Mesodermal cell (in vitro differentiated cells): ENCODE data around the gene PRTN3.
"Not testable (repeated sequence)": the region's sequence is repeated elsewhere in the genome, so short reads cannot be mapped to it uniquely, and the experiment has no call there.

Experiments used
- H3K27ac ChIP-seq: 2 replicates; pipeline ENCODE4 v1.7.0; 2013; ENCODE audit warnings: mild to moderate bottlenecking, low read depth, low read length, moderate library complexity; ENCODE audit not compliant: severe bottlenecking
- H3K36me3 ChIP-seq: 2 replicates; pipeline ENCODE4 v1.7.1; 2013; ENCODE audit warnings: mild to moderate bottlenecking, low read length, moderate library complexity; ENCODE audit not compliant: control insufficient read depth, insufficient read depth
- H3K4me1 ChIP-seq: one replicate; pipeline ENCODE4 v1.7.1; 2013; ENCODE audit warnings: mild to moderate bottlenecking, low read length; ENCODE audit not compliant: insufficient read depth, control insufficient read depth, poor library complexity, severe bottlenecking
- H3K4me3 ChIP-seq: 2 replicates; pipeline ENCODE4 v1.7.0; 2013; ENCODE audit warnings: low read length, control low read depth, mild to moderate bottlenecking; ENCODE audit not compliant: insufficient read depth, poor library complexity, severe bottlenecking; ENCODE audit errors: extremely low read depth
- H3K9me3 ChIP-seq: 2 replicates; pipeline ENCODE4 v1.7.1; 2013; ENCODE audit warnings: mild to moderate bottlenecking, low read length, moderate library complexity; ENCODE audit not compliant: control insufficient read depth
- WGBS, 2 experiments: methylation state at CpG; one replicate each; pipeline ENCODE4 v1.1.5; 2013; ENCODE audit warnings: missing lambda C conversion rate in 2 of 2; ENCODE audit not compliant: insufficient coverage in 2 of 2; 5-methylcytosine and 5-hydroxymethylcytosine counted together

The PRTN3 gene

DNA sequence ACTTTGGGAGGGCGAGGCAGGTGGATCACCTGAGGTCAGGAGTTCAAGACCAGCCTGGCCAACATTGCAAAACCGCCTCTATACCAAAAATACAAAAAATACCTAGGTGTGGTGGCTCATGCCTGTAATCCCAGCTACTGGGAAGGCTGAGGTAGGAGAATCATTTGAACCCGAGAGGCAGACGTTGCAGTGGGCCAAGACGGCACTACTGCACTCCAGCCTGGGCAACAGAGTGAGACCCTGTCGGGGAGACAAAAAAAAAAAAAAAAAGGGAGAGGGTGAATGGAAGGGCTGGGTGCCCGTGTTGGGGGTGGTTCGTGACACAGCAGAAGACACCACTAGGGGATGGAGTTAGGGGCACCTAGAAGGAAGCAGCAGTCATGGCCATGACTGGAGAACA, 29.5 kb downstream of the PRTN3 start:
- Histone ChIP-seq H3K27ac (no peak overlapping the region), H3K4me1 (peaks cover 10% of the 10 kb centered on the region), H3K36me3 (peaks cover 42% of the 10 kb centered on the region), H3K4me3 (no peak overlapping the region), H3K9me3 (no peaks in the 10 kb centered on the region)
- 92 to 97% methylated on average over 5 to 7 of the region's 8 CpGs for WGBS, 2 experiments

DNA sequence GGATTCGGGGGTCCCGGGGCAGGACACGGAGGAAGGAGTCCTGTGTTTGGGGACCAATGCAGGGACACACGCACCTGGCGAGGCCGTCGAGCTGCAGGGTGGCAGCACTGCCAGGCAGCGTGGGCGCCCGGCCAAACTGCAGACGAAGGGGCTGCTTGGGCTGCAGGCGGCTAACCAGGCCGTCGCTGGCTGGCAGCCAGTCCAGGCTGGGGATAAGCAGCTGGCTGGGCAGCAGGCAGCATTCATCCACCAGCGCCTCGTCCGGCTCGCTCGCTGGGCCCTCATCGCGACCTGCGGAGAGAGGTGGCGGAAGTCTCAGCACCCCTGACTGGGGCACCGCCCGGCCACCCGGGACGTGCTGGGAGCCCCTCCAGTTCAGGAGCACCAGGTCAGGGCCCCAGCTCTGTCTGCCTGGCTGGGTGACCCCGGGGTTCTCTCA, 30.2 kb downstream of the PRTN3 start:
- Histone ChIP-seq H3K27ac (no peak overlapping the region), H3K36me3 (peaks cover 49% of the 10 kb centered on the region), H3K4me1 (peaks cover 10% of the 10 kb centered on the region), H3K9me3 (no peaks in the 10 kb centered on the region), H3K4me3 (no peak overlapping the region)
- 91 to 93% methylated on average over 28 of the region's 28 CpGs for WGBS, 2 experiments

DNA sequence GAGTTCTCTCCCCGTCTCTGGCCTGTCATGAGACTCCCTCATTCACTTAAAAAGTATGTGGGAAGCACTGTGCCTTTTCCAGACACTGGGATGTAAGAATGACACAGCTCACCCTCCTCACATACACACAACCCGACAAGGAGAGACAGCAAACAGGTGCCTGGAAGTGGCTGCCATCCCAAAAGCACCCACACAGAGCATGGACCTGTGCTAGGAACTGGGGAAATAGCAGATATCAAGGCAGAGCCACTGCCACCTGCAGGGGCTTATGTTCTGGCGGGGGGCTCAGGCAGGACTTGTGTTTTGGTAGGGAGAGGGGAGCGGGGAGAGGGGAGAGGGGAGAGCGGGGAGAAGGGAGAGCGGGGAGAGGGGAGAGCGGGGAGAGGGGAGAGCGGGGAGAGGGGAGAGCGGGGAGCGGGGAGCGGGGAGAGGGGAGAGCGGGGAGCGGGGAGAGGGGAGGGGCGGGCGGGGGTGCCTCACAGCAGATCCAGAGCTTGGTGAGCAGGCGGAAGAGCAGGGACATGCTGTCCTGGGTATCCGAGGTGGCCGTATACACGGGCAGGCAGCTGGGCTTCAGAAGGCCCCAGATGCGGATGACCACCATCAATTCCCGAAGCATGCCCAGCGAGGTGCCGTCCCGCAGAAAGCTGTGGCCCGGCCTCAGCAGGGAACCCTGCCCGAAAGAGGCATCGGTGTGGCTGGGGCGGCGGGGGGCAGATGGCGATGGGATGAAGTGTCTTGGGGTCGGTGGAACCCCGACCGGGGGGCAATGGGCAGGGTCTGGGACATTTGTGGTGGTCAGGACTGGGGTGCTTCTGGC, 30.9 kb downstream of the PRTN3 start:
- H3K27ac ChIP-seq: peak overlapping the region; percentile 29
- 40 to 73% methylated on average over 11 to 17 of the region's 33 CpGs for WGBS, 2 experiments
- peaks cover 54% of the 10 kb centered on the region for H3K36me3 ChIP-seq
- H3K9me3 ChIP-seq: no peaks in the 10 kb centered on the region
- H3K4me1 ChIP-seq: peaks cover 10% of the 10 kb centered on the region
- H3K4me3 ChIP-seq: no peak overlapping the region

DNA sequence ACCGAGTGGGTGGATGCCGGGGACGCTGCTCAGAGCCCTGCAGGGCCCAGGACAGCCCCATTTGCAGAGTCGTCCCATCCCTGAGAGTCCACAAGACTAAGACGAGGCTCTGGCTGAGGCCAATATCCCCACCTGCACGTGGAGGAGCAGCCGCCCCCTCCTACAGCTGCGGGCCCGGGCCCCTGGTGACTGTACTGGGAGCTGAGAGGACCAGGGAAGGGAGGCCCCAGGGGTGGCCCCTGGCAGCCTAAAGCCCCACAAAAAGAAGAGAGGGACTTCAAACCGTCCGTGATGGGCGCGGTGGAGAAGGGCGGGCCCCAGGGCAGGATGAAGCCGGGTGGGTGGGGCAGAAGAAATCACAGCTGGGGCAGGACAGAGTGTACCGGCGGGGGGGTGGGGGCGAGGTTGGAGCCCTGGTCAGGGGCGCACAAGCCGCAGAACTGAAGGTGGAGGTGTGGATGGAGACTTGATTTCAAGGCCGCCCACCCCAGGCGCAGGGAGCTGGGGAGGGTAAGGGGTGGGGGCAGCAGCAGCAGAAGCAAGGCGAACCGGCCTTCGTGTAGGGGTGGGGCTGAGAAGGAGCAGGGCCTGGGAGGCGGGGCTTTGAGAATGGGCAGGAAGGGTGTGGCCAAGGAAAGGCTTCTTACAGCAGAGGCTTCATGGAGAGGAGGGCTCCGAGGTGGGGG, 31.6 kb downstream of the PRTN3 start:
- Histone ChIP-seq H3K27ac (peak overlapping the region; percentile 29), H3K9me3 (no peaks in the 10 kb centered on the region), H3K4me1 (peaks cover 10% of the 10 kb centered on the region), H3K4me3 (no peak overlapping the region), H3K36me3 (peaks cover 57% of the 10 kb centered on the region)
- WGBS, 2 experiments: 52 to 55% methylated on average over 16 to 20 of the region's 27 CpGs

DNA sequence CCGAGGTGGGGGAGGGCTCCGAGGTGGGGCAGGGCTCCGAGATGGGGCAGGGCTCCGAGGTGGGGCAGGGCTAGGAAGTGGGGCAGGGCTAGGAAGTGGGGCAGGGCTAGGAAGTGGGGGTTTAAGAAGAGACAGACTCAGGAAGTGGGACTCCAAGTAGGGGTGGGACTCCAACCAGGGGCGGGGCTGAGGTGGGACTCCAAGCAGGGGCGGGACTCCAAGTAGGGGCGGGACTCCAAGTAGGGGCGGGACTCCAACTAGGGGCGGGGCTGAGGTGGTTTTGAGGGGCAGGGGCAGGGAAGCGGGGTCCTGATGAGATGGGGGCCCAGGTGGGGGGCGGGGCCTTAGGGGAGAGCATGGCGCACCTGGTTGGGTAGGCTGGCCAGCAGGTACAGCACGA, 32.3 kb downstream of the PRTN3 start:
- H3K27ac ChIP-seq: no peak overlapping the region
- H3K9me3 ChIP-seq: no peaks in the 10 kb centered on the region
- H3K4me1 ChIP-seq: peaks cover 10% of the 10 kb centered on the region
- H3K4me3 ChIP-seq: no peak overlapping the region
- WGBS, 2 experiments: 84 to 94% methylated on average over 4 to 5 of the region's 13 CpGs
- peaks cover 54% of the 10 kb centered on the region for H3K36me3 ChIP-seq

DNA sequence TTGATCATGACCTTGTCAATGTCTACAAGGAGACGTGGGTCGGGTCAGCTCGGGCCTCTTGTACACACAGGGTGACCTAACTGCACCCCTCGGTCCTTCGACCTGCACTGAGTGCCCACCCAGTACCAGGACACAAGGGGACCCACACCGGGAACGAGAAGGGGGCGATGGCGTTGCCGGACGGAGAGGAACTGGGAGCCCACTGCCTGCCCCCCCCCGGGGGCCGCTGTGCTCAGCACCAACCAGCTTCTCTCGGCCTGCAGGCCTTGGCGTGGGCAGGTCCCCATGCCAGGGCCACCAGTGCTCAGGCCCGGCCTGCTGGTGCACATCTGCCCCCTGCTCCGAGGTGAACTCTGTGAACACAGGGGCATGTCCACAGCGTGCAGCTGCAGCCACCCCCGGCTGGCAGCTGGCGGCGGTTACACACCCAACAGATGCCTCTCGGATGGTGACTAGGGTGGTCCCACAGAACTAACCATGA, 32.8 kb downstream of the PRTN3 start:
- H3K9me3 ChIP-seq: no peaks in the 10 kb centered on the region
- H3K27ac ChIP-seq: no peak overlapping the region
- H3K4me3 ChIP-seq: no peak overlapping the region
- H3K36me3 ChIP-seq: peaks cover 49% of the 10 kb centered on the region
- H3K4me1 ChIP-seq: peaks cover 10% of the 10 kb centered on the region
- 91 to 95% methylated on average over 19 to 22 of the region's 22 CpGs for WGBS, 2 experiments

DNA sequence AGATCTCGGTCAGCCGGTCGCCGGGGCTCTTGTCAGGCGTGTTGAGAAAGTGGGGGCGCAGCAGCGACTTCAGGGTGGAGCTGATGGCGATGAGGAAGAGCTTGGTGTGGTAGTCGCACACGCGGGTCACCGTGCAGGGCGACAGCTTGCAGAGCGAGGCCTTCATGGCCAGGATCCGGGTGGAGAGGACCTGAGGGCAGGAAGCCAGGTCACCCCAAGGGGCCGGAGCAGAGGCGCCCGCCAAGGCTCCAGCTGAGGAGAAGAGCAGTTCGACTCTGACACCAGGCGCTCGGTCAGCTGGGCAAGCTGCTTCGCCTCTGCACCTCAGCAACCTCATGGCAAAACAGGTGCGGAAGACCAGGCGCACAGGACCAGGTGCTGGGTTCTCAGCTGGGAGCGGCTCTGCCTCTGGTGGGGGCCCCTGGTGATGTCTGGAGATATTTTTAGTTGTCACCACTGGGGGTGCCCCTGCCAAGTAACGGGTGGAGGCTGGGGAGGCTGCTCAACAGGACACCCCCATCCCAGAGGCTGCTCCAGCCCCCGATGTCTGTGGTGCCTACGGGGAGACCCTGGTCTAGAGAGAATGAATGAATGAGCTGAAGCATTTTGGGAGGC, 34.6 kb downstream of the PRTN3 start:
- no peaks in the 10 kb centered on the region for H3K4me1 ChIP-seq
- 97 to 98% methylated on average over 25 to 26 of the region's 28 CpGs for WGBS, 2 experiments
- H3K4me3 ChIP-seq: no peak overlapping the region
- H3K36me3 ChIP-seq: peaks cover 48% of the 10 kb centered on the region
- no peaks in the 10 kb centered on the region for H3K9me3 ChIP-seq
- no peak overlapping the region for H3K27ac ChIP-seq

DNA sequence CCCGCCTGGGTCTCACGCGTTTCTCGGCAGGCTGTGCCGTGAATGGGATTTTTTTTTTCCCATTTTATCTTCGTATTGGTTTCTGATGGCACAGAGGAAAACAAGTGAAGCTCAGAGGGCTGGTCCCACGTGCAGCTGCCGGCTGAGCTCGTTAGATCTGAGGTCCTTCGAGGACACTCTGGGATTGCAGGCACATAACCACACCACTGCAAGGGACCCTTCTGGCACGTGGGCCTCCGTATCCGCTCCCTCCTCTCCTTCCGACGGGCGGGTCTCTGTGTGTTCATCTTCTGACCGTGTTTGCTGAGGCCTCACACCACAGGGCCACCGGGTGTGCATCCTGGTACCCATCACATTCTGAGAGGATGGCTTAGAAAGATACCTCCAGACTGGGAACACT, 35.3 kb downstream of the PRTN3 start:
- WGBS, 2 experiments: 93 to 97% methylated on average over 17 to 18 of the region's 18 CpGs
- Histone ChIP-seq H3K9me3 (no peaks in the 10 kb centered on the region), H3K4me3 (no peak overlapping the region), H3K36me3 (peaks cover 48% of the 10 kb centered on the region), H3K4me1 (no peaks in the 10 kb centered on the region), H3K27ac (no peak overlapping the region)

DNA sequence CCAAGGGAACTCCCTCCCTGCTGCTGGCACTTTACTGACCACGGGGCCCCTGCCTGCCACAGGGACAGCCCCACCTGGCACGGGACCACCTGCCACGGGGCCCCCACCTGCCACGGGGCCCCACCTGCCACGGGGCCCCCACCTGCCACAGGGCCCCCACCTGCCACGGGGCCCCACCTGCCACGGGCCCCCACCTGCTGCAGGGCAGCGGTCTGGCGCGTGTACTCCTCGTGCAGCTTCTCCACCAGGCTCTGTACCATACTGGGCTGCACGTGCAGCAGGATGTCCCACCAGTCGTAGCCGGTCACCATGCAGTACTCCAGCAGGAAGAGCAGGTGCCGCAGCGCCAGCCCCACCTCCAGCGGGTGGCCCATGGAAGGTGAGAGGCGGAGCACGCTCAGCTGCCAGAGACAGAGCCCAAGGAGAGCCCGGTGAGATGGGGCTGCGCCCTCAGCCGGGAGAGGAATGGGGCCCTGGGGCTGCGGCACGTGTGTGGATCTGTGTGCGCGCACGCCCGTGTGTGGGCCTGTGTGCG, 36.0 kb downstream of the PRTN3 start:
- Histone ChIP-seq H3K4me1 (no peaks in the 10 kb centered on the region), H3K27ac (no peak overlapping the region), H3K36me3 (peaks cover 56% of the 10 kb centered on the region), H3K9me3 (no peaks in the 10 kb centered on the region), H3K4me3 (no peak overlapping the region)
- 93% methylated on average over 21 to 27 of the region's 29 CpGs for WGBS, 2 experiments

DNA sequence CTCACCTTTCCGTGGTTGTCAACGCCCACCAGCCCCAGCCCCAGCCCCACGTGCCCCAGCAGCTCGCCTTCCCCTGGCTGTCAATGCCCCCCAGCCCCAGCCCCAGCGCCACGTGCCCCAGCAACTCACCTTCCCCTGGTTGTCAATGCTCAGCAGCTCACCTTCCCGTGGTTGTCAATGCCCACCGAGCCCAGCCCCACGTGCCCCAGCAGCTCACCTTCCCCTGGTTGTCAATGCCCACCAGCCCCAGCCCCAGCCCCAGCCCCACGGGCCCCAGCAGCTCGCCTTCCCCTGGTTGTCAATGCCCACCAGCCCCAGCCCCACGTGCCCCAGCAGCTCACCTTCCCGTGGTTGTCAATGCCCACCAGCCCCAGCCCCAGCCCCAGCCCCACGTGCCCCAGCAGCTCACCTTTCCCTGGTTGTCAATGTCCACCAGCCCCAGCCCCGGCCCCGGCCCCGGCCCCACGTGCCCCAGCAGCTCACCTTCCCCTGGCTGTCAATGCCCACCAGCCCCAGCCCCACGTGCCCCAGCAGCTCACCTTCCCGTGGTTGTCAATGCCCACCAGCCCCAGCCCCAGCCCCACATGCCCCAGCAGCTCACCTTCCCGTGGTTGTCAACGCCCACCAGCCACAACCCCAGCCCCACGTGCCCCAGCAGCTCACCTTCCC, 37.3 kb downstream of the PRTN3 start:
- H3K36me3 ChIP-seq: peaks cover 64% of the 10 kb centered on the region
- not testable (repeated sequence) for H3K9me3 ChIP-seq, H3K4me3 ChIP-seq, H3K27ac ChIP-seq, H3K4me1 ChIP-seq
- whole genome bisulfite sequencing, 2 experiments: 77 to 90% methylated on average over 6 to 8 of the region's 23 CpGs
